SK-N-MC (cell line): Measurements from ENCODE around the gene PRKRA.

ENCODE experiments used
- EZH2 ChIP-seq: fragments of 200-600 bp; sonication (generic); IDR thresholded peaks from one replicate; pipeline ENCODE4 v1.6.1; 2017; ENCODE audit warnings: antibody characterized with exemption
- POLR2AphosphoS5 ChIP-seq: IDR thresholded peaks from 2 replicates; pipeline ENCODE4 v1.6.1; 2012; ENCODE audit warnings: mild to moderate bottlenecking, low read depth, low read length, borderline replicate concordance

- TF ChIP-seq POLR2AphosphoS5 (no peak), EZH2 (no peak)
These were observed 59.3 kb downstream of the PRKRA start for GRCh38 chr2:178391701-178392100.
